A549 (cell line): ENCODE data around the gene MSMB. TPM values are rescaled to one million over a fixed set of nuclear protein-coding genes. Genes with fewer than 3 reads are reported as not detected.

Source experiments
- ATAC-seq, 2 experiments: fragments of 200-7000 bp in 1 of 2; fragments of >200 bp in 1 of 2; cut with Nextera tagmentation in 1 of 2; cut with Tn5 transposase in 1 of 2; 3 replicates each; pipeline versions ENCODE4 v1.8.0 to v1.9.1; 2018 to 2020; ENCODE audit warnings: mild to moderate bottlenecking in 1 of 2, moderate library complexity in 1 of 2
- CTCF ChIA-PET: fragments of 300-600 bp; sonication (Branson Sonifier 250); formaldehyde crosslinking; extraction: SDS; loops from one replicate; lab custom pipeline; 2021; ENCODE audit warnings: antibody characterized with exemption, inconsistent platforms; lab: Yijun Ruan, JAX
- POLR2A ChIA-PET: fragments of 350-600 bp; formaldehyde crosslinking; extraction: SDS; loops from one replicate; lab custom pipeline; 2021; ENCODE audit warnings: antibody characterized with exemption, inconsistent platforms; lab: Yijun Ruan, JAX
- DNase-seq, 2 experiments: peaks; one replicate each; pipeline versions ENCODE4 v3.0.0 to v3.0.0-alpha.2; 2011 to 2016; ENCODE audit warnings: low read depth in 1 of 2, low spot score in 1 of 2
- FAIRE-seq: peaks from 2 replicates; lab custom pipeline; 2011; peaks lifted over from hg19 to GRCh38; lab: Jason Lieb, UNC
- H3K27ac ChIP-seq, 2 experiments: fragments of >200 bp; sonication (Bioruptor Twin); formaldehyde crosslinking; 3 replicates each; pipeline ENCODE4 v1.5.1; 2016 to 2017
- H3K4me1 ChIP-seq: fragments of >200 bp; sonication (Bioruptor Twin); formaldehyde crosslinking; 3 replicates; pipeline ENCODE4 v1.6.1; 2016
- H3K4me2 ChIP-seq: fragments of >200 bp; sonication (Bioruptor Twin); formaldehyde crosslinking; 3 replicates; pipeline ENCODE4 v1.6.1; 2016
- H3K4me3 ChIP-seq: fragments of >200 bp; sonication (Bioruptor Twin); formaldehyde crosslinking; 3 replicates; pipeline ENCODE4 v1.5.1; 2016
- H3K9me3 ChIP-seq: fragments of >200 bp; sonication (Bioruptor Twin); formaldehyde crosslinking; 3 replicates; pipeline ENCODE4 v1.6.1; 2016
- CBX2 ChIP-seq: fragments of 200-600 bp; sonication (generic); IDR thresholded peaks from 2 replicates; pipeline ENCODE4 v1.6.1; 2016; ENCODE audit warnings: low read depth, mild to moderate bottlenecking, borderline replicate concordance
- CEBPB ChIP-seq, 2 experiments: fragments of >200 bp in 1 of 2; sonication (Bioruptor Twin) in 1 of 2; formaldehyde crosslinking in 1 of 2; IDR thresholded peaks; 2 replicates each; pipeline ENCODE4 v1.6.1; 2012 to 2016
- CHD4 ChIP-seq: fragments of 200-600 bp; sonication (generic); IDR thresholded peaks from 2 replicates; pipeline ENCODE4 v1.6.1; 2016; ENCODE audit warnings: antibody characterized with exemption, mild to moderate bottlenecking, borderline replicate concordance
- EHF ChIP-seq: fragments of 250-450 bp; sonication (Bioruptor Pico); IDR thresholded peaks from 2 replicates; pipeline ENCODE4 v1.5.0; 2020; ENCODE audit warnings: mild to moderate bottlenecking
- ESRRA ChIP-seq: fragments of 150-350 bp; IDR thresholded peaks from 2 replicates; pipeline ENCODE4 v1.6.1; 2014; ENCODE audit warnings: mild to moderate bottlenecking, low read length, borderline replicate concordance
- FOXS1 ChIP-seq: fragments of 250-450 bp; sonication (Bioruptor Pico); IDR thresholded peaks from 2 replicates; pipeline ENCODE4 v1.5.0; 2020; ENCODE audit warnings: mild to moderate bottlenecking, moderate library complexity
- GATA3 ChIP-seq: IDR thresholded peaks from 2 replicates; pipeline ENCODE4 v1.6.1; 2012; ENCODE audit warnings: borderline replicate concordance
- HDAC2 ChIP-seq: fragments of 200-600 bp; sonication (generic); IDR thresholded peaks from 2 replicates; pipeline ENCODE4 v1.6.1; 2016
- KDM5A ChIP-seq: fragments of 200-600 bp; sonication (generic); IDR thresholded peaks from 2 replicates; pipeline ENCODE4 v1.6.1; 2016; ENCODE audit warnings: antibody characterized with exemption, mild to moderate bottlenecking
- PHF8 ChIP-seq: fragments of 200-600 bp; sonication (generic); IDR thresholded peaks from 2 replicates; pipeline ENCODE4 v1.6.1; 2016; ENCODE audit warnings: low read depth, mild to moderate bottlenecking, antibody characterized with exemption, moderate library complexity, borderline replicate concordance
- POLR2A ChIP-seq: IDR thresholded peaks from 2 replicates; pipeline ENCODE4 v1.6.1; 2012; ENCODE audit warnings: mild to moderate bottlenecking, low read length
- POLR2AphosphoS2 ChIP-seq: conservative IDR thresholded peaks from 2 replicates; pipeline ENCODE4 v1.6.1; 2012; ENCODE audit warnings: low read length, improper control_type of control experiment, inconsistent platforms
- RARB ChIP-seq: fragments of 250-450 bp; sonication (Bioruptor Pico); IDR thresholded peaks from 2 replicates; pipeline ENCODE4 v1.8.0; 2021; ENCODE audit warnings: mild to moderate bottlenecking, moderate library complexity
- RFX5 ChIP-seq: fragments of 450-650 bp; IDR thresholded peaks from 2 replicates; pipeline ENCODE4 v1.7.1; 2014; ENCODE audit warnings: antibody characterized with exemption, mild to moderate bottlenecking, moderate library complexity
- TFCP2L1 ChIP-seq: fragments of 250-450 bp; sonication (Bioruptor Pico); IDR thresholded peaks from 2 replicates; pipeline ENCODE4 v1.5.0; 2021; ENCODE audit warnings: mild to moderate bottlenecking
- ZC3H11A ChIP-seq: fragments of 450-650 bp; IDR thresholded peaks from 2 replicates; pipeline ENCODE4 v1.6.1; 2014; ENCODE audit warnings: antibody characterized with exemption, mild to moderate bottlenecking
- ZSCAN20 ChIP-seq: fragments of 250-450 bp; sonication (Bioruptor Pico); IDR thresholded peaks from 2 replicates; pipeline ENCODE4 v1.8.0; 2022; ENCODE audit warnings: mild to moderate bottlenecking, moderate library complexity
- WGBS: methylation state at CpG from one replicate; pipeline ENCODE4 v1.1.6; 2017; ENCODE audit errors: missing lambda C conversion rate; 5-methylcytosine and 5-hydroxymethylcytosine counted together
- polyA plus RNA-seq, 4 experiments: library from polyadenylated mRNA; depleted of rRNA in 3 of 4; stranded (reverse); fragments of >200 nt; fragmentation: RNase III in 1 of 4; extraction: RNeasy Plus Mini Kit Qiagen cat#74134 plus additional on column Dnase treatment in 1 of 4; gene quantifications; 2 replicates in 3 of 4; 3 replicates in 1 of 4; pipeline ENCODE4 v1.2.3, GENCODE V29; 2011 to 2017
- TF ChIP-seq, protein P1 (sequence below): fragments of >200 bp; sonication (Bioruptor Twin); formaldehyde crosslinking; IDR thresholded peaks from 3 replicates; pipeline ENCODE4 v1.5.1; 2016
- TF ChIP-seq, protein P2 (sequence below): fragments of 250-450 bp; sonication (Bioruptor Pico); IDR thresholded peaks from 2 replicates; pipeline ENCODE4 v1.5.0; 2020; ENCODE audit warnings: low read depth, mild to moderate bottlenecking, moderate library complexity
- TF ChIP-seq, protein P3 (sequence below): fragments of 200-600 bp; sonication (generic); IDR thresholded peaks from 2 replicates; pipeline ENCODE4 v1.6.1; 2016; ENCODE audit warnings: antibody characterized with exemption, mild to moderate bottlenecking, moderate library complexity
- TF ChIP-seq, protein P4 (sequence below): IDR thresholded peaks from 2 replicates; pipeline ENCODE4 v1.6.1; 2012
- TF ChIP-seq, protein P5 (sequence below): fragments of 450-650 bp; IDR thresholded peaks from 2 replicates; pipeline ENCODE4 v1.6.1; 2014; ENCODE audit warnings: antibody characterized with exemption

The MSMB gene
- polyA plus RNA-seq, 2 of the 4 experiments (the other 2 are of a cell fraction): 0.26 TPM; not detected in 1

DNA sequence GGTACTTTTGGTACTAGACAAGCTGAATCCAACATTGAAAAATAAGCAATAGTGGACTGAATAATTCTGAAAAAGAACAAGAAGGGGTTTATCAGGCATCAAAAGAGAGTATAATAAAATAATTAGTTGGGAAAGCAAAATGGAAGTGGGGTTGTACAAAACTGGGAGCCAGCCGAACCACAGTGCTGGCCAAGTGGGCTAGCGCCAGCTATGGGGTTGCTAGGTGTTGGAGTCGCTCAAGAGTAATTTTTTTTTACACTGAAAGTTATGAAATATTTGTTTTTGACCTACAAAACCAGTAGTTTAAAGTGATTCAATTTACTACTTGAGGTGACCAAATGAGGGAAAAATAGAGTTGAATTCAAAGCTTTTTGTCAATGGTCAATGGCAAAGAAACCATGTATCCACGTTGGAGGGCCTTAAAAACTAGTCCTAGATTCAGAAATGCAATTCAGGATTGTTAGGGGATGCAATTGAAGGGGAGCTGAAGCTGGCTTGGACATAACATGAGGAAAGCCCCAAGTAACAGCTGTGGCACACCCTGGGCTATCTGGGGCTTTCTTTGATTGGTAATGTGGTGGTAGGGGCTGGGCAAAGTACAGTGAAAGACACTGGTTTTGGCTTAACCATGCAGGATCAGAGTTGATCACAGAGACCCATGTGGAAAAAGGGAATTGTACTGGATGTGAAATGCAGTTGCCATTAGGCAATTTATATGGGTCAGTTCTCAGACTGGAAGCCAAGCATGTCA, 28.3 kb upstream of the MSMB start:
- Histone ChIP-seq H3K4me3 (no peak overlapping the region), H3K4me1 (no peaks in the 10 kb centered on the region), H3K9me3 (peaks cover 8% of the 10 kb centered on the region), H3K27ac (no peak overlapping the region), H3K4me2 (no peak overlapping the region)
- no peak for ATAC-seq
- ChIA-PET POLR2A (no interaction called here), CTCF (interaction anchor here (1.5 kb wide), 1 partner anchor 26 kb away, joined by 4 read pairs; no protein-coding TSS in a partner anchor)
- no peak for FAIRE-seq
- WGBS: 29% methylated on average over 4 of the region's 4 CpGs
- TF ChIP-seq ZSCAN20: no peak
- TF ChIP-seq HDAC2: no peak
- no peak for TF ChIP-seq KDM5A
- TF ChIP-seq EHF (CRISPR knock-in tag): no peak
- TF ChIP-seq ESRRA: no peak
- TF ChIP-seq, protein P1, sequence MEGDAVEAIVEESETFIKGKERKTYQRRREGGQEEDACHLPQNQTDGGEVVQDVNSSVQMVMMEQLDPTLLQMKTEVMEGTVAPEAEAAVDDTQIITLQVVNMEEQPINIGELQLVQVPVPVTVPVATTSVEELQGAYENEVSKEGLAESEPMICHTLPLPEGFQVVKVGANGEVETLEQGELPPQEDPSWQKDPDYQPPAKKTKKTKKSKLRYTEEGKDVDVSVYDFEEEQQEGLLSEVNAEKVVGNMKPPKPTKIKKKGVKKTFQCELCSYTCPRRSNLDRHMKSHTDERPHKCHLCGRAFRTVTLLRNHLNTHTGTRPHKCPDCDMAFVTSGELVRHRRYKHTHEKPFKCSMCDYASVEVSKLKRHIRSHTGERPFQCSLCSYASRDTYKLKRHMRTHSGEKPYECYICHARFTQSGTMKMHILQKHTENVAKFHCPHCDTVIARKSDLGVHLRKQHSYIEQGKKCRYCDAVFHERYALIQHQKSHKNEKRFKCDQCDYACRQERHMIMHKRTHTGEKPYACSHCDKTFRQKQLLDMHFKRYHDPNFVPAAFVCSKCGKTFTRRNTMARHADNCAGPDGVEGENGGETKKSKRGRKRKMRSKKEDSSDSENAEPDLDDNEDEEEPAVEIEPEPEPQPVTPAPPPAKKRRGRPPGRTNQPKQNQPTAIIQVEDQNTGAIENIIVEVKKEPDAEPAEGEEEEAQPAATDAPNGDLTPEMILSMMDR: no peak
- TF ChIP-seq CEBPB (IDR thresholded peaks at IDR 0.05): no peak
- no peak for TF ChIP-seq ZC3H11A
- TF ChIP-seq, protein P2, sequence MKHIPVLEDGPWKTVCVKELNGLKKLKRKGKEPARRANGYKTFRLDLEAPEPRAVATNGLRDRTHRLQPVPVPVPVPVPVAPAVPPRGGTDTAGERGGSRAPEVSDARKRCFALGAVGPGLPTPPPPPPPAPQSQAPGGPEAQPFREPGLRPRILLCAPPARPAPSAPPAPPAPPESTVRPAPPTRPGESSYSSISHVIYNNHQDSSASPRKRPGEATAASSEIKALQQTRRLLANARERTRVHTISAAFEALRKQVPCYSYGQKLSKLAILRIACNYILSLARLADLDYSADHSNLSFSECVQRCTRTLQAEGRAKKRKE (CRISPR knock-in tag): no peak
- TF ChIP-seq, protein P3, sequence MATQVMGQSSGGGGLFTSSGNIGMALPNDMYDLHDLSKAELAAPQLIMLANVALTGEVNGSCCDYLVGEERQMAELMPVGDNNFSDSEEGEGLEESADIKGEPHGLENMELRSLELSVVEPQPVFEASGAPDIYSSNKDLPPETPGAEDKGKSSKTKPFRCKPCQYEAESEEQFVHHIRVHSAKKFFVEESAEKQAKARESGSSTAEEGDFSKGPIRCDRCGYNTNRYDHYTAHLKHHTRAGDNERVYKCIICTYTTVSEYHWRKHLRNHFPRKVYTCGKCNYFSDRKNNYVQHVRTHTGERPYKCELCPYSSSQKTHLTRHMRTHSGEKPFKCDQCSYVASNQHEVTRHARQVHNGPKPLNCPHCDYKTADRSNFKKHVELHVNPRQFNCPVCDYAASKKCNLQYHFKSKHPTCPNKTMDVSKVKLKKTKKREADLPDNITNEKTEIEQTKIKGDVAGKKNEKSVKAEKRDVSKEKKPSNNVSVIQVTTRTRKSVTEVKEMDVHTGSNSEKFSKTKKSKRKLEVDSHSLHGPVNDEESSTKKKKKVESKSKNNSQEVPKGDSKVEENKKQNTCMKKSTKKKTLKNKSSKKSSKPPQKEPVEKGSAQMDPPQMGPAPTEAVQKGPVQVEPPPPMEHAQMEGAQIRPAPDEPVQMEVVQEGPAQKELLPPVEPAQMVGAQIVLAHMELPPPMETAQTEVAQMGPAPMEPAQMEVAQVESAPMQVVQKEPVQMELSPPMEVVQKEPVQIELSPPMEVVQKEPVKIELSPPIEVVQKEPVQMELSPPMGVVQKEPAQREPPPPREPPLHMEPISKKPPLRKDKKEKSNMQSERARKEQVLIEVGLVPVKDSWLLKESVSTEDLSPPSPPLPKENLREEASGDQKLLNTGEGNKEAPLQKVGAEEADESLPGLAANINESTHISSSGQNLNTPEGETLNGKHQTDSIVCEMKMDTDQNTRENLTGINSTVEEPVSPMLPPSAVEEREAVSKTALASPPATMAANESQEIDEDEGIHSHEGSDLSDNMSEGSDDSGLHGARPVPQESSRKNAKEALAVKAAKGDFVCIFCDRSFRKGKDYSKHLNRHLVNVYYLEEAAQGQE: no peak
- no peak for TF ChIP-seq RARB
- no peak for TF ChIP-seq RFX5
- TF ChIP-seq FOXS1 (CRISPR knock-in tag): no peak
- no peak for TF ChIP-seq CHD4
- TF ChIP-seq, protein P4, sequence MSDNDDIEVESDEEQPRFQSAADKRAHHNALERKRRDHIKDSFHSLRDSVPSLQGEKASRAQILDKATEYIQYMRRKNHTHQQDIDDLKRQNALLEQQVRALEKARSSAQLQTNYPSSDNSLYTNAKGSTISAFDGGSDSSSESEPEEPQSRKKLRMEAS: no peak
- DNase-seq: no peak

DNA sequence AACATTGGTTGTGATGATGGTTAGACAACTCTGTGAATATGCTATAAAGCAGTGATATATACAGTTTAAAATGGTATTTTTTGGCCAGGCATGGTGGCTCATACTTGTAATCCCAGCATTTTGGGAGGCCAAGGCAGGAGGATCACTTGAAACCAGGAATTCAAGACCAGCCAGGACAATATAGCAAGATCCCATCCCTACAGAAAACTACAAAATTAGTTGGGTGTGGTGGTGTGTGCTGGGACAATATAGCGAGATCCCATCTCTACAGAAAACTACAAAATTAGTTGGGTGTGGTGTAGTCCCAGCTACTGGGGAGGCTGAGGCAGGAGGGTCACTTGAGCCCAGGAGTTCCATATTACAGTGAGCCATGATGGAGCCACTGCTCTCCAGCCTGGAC, 27.5 kb upstream of the MSMB start:
- CTCF ChIA-PET: interaction anchor here (0.7 kb wide), 1 partner anchor 1099 kb away, joined by 3 read pairs; no protein-coding TSS in a partner anchor
- peaks cover 8% of the 10 kb centered on the region for H3K9me3 ChIP-seq
- no peak for TF ChIP-seq TFCP2L1 (CRISPR knock-in tag)
- TF ChIP-seq POLR2AphosphoS2: no peak
- TF ChIP-seq GATA3: no peak
- TF ChIP-seq, protein P5, sequence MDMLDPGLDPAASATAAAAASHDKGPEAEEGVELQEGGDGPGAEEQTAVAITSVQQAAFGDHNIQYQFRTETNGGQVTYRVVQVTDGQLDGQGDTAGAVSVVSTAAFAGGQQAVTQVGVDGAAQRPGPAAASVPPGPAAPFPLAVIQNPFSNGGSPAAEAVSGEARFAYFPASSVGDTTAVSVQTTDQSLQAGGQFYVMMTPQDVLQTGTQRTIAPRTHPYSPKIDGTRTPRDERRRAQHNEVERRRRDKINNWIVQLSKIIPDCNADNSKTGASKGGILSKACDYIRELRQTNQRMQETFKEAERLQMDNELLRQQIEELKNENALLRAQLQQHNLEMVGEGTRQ: no peak
- TF ChIP-seq CBX2: no peak
- no peak for TF ChIP-seq POLR2A
- TF ChIP-seq RARB: no peak
- no peak for TF ChIP-seq PHF8
- TF ChIP-seq, all 56 proteins: peak for 0
- H3K27ac ChIP-seq: no peak overlapping the region
- WGBS: 61% methylated on average over 1 of the region's 1 CpG
- POLR2A ChIA-PET: no interaction called here
- no peak overlapping the region for H3K4me3 ChIP-seq
- no peak for DNase-seq
- H3K4me2 ChIP-seq: no peak overlapping the region
- H3K4me1 ChIP-seq: no peaks in the 10 kb centered on the region
- no peak for FAIRE-seq
- no peak for ATAC-seq
